Measurements from ENCODE around the gene C1orf21. TPM values are rescaled to one million over a fixed set of nuclear protein-coding genes. Genes with fewer than 3 reads are reported as not detected.

Gene C1orf21
- total RNA-seq, 1 donor from 2014 or later = 16.7 TPM

DNA sequence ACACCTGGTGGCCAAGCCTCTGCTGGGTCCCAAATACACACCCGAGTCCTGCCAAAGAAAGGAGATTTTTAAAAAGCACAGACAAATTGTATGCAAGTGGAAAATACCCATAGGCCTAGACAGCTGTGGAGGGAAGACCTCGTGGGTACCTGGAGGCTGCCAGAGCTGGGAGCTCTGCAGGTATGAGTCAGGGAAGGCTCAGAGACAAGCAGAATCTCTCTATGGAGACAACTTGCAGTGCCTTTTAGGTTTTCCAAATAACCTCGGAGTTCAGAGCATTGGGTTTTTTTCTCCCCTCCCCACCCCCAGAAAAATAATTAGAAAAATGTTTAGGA is 240.1 kb downstream of the C1orf21 start:
- peaks cover 59 to 77% (median 72%) of the 10 kb centered on the region in 3 donors for H3K4me1 ChIP-seq (ENCODE audit: control insufficient read depth in 3 of 3, insufficient read depth in 3 of 3, low read length in 3 of 3)
- peaks cover 0 to 2% (median 0%) of the 10 kb centered on the region in 3 donors for H3K36me3 ChIP-seq (ENCODE audit: control insufficient read depth in 3 of 3, insufficient read depth in 3 of 3, low read length in 3 of 3)
- peak overlapping the region; percentile 74 for H3K27ac ChIP-seq (ENCODE audit: low read depth, low read length)
- no peak overlapping the region for H3K4me3 ChIP-seq (ENCODE audit: low read length in 3 of 3)
- no peaks in the 10 kb centered on the region for H3K27me3 ChIP-seq (ENCODE audit: control insufficient read depth in 3 of 3, insufficient read depth in 3 of 3, low read length in 3 of 3)
- peak overlapping the region in 1 of 3 donors; percentile 66 for H3K9ac ChIP-seq (ENCODE audit: low read depth in 1 of 3, low read length in 3 of 3)
- no peaks in the 10 kb centered on the region for H3K9me3 ChIP-seq (ENCODE audit: control insufficient read depth in 3 of 3, low read length in 3 of 3)

DNA sequence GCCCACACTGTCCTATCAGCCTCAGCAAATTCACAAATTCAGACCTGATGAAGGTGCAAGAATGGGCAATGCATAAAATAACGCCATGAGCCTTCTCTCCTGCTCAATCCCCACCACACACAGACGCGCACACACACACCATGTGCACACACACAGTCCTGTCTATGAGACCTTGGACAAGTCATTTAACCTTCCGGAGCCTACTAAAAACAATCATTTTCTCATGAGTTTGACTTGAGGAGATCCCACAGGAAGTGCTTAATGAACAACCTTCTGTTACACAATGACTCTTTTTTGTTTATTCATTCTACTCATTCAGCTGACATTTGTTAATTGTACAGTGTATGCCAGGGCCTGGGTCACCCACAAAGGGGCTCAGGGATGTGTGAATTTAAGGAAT is 242.4 kb downstream of the C1orf21 start:
- peak overlapping the region; percentile 68 for H3K27ac ChIP-seq (ENCODE audit: low read depth, low read length)

DNA sequence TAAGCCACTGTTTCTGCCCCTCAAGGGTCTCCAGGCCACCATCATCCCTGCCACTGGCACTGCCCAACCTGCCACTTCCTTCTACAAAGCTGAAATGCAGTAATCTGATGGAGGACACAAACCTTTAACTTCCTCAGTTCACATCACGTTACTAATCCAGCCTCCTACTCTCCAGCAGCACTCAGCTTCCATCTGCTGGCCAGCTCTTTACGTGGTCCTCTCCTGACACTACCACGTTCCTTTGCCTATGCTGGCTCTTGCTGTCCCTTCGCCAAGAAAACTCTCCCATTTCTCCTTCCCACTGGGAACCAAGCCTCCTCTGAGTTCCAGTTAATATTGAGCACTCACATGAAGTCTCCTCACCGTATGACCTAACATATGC is 243.8 kb downstream of the C1orf21 start:
- Histone ChIP-seq H3K9ac (ENCODE audit: low read depth in 1 of 3, low read length in 3 of 3) (peak overlapping the region in 1 of 3 donors; percentile 3), H3K9me3 (ENCODE audit: control insufficient read depth in 3 of 3, low read length in 3 of 3) (no peaks in the 10 kb centered on the region), H3K27ac (ENCODE audit: low read depth, low read length) (peak overlapping the region; percentile 68), H3K4me1 (ENCODE audit: control insufficient read depth in 3 of 3, insufficient read depth in 3 of 3, low read length in 3 of 3) (peaks cover 41 to 59% (median 58%) of the 10 kb centered on the region in 3 donors), H3K4me3 (ENCODE audit: low read length in 3 of 3) (no peak overlapping the region), H3K27me3 (ENCODE audit: control insufficient read depth in 3 of 3, insufficient read depth in 3 of 3, low read length in 3 of 3) (no peaks in the 10 kb centered on the region), H3K36me3 (ENCODE audit: control insufficient read depth in 3 of 3, insufficient read depth in 3 of 3, low read length in 3 of 3) (peaks cover 0 to 2% (median 0%) of the 10 kb centered on the region in 3 donors)

More for the DNA sequence above, 242.4 kb downstream of the C1orf21 start:
- no peak overlapping the region for H3K4me3 ChIP-seq (ENCODE audit: low read length in 3 of 3)
- no peaks in the 10 kb centered on the region for H3K27me3 ChIP-seq (ENCODE audit: control insufficient read depth in 3 of 3, insufficient read depth in 3 of 3, low read length in 3 of 3)
- peaks cover 50 to 71% (median 67%) of the 10 kb centered on the region in 3 donors for H3K4me1 ChIP-seq (ENCODE audit: control insufficient read depth in 3 of 3, insufficient read depth in 3 of 3, low read length in 3 of 3)
- peaks cover 0 to 2% (median 0%) of the 10 kb centered on the region in 3 donors for H3K36me3 ChIP-seq (ENCODE audit: control insufficient read depth in 3 of 3, insufficient read depth in 3 of 3, low read length in 3 of 3)
- no peaks in the 10 kb centered on the region for H3K9me3 ChIP-seq (ENCODE audit: control insufficient read depth in 3 of 3, low read length in 3 of 3)
- peak overlapping the region in 1 of 3 donors; percentile 45 for H3K9ac ChIP-seq (ENCODE audit: low read depth in 1 of 3, low read length in 3 of 3)

DNA sequence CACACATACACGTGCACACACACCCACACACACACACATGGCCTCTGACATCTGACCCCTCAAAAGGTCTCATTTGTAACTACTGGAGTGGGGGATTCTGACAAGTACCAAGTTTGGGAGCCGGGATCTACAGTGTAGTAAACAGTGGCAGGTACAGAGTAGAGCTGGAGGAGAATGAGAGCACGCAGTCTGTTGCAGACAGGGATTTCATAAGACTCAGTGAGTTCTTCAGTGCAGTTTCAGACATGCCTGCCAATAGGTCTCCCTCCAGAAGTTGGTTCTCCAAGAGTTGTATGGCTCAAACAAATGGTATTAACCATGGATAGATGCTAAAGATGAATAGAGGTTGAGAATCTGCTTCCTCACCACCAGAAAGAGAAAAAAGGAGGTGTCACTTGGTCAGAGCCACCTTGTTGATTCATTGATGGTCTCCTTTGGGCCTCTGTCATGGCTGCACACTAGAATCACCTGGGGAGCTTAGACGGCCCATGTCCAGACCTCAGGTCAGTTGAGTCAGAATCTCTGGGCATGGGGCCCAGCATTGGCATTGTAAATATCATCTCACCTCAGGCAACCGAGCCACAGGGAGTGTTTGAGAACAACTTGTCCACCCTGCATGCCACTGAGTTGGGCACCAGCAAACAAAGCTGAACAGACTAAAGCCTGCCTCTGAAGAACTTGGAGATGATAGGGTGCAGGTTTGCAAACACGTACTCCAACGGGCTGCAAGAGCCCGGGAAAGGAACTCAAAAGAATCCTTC is 245.8 kb downstream of the C1orf21 start:
- Histone ChIP-seq H3K27ac (ENCODE audit: low read depth, low read length) (no peak overlapping the region), H3K9me3 (ENCODE audit: control insufficient read depth in 3 of 3, low read length in 3 of 3) (no peaks in the 10 kb centered on the region), H3K4me1 (ENCODE audit: control insufficient read depth in 3 of 3, insufficient read depth in 3 of 3, low read length in 3 of 3) (peaks cover 27 to 44% (median 40%) of the 10 kb centered on the region in 3 donors)

DNA sequence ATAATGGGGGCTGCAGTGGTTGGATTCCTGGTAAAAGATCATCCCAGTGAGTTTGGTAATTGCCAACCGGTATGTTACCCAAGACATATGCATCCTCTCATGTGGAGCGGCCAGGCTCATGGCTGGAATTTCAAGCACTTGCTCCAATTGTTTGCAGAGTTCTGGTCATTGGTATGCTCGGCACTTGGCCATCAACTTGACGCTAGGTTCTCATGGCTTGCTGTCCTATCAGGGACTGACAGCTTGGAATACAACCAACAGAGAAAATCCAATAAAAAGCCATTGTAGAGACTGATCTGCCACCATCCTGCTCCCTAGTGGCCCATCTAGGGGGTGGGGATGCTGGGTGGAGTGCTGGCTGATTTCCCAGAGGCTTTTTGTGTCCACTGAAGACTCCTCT is 247.0 kb downstream of the C1orf21 start:
- H3K36me3 ChIP-seq (ENCODE audit: control insufficient read depth in 3 of 3, insufficient read depth in 3 of 3, low read length in 3 of 3) = no peaks in the 10 kb centered on the region
- H3K27me3 ChIP-seq (ENCODE audit: control insufficient read depth in 3 of 3, insufficient read depth in 3 of 3, low read length in 3 of 3) = no peaks in the 10 kb centered on the region
- peaks cover 27 to 40% (median 39%) of the 10 kb centered on the region in 3 donors for H3K4me1 ChIP-seq (ENCODE audit: control insufficient read depth in 3 of 3, insufficient read depth in 3 of 3, low read length in 3 of 3)
- no peak overlapping the region for H3K4me3 ChIP-seq (ENCODE audit: low read length in 3 of 3)
- H3K9ac ChIP-seq (ENCODE audit: low read depth in 1 of 3, low read length in 3 of 3) = no peak overlapping the region
- H3K9me3 ChIP-seq (ENCODE audit: control insufficient read depth in 3 of 3, low read length in 3 of 3) = no peaks in the 10 kb centered on the region
- no peak overlapping the region for H3K27ac ChIP-seq (ENCODE audit: low read depth, low read length)

More for the DNA sequence above, 245.8 kb downstream of the C1orf21 start:
- Histone ChIP-seq H3K4me3 (ENCODE audit: low read length in 3 of 3) (no peak overlapping the region), H3K27me3 (ENCODE audit: control insufficient read depth in 3 of 3, insufficient read depth in 3 of 3, low read length in 3 of 3) (no peaks in the 10 kb centered on the region), H3K36me3 (ENCODE audit: control insufficient read depth in 3 of 3, insufficient read depth in 3 of 3, low read length in 3 of 3) (peaks cover 0 to 2% (median 0%) of the 10 kb centered on the region in 3 donors), H3K9ac (ENCODE audit: low read depth in 1 of 3, low read length in 3 of 3) (no peak overlapping the region)

DNA sequence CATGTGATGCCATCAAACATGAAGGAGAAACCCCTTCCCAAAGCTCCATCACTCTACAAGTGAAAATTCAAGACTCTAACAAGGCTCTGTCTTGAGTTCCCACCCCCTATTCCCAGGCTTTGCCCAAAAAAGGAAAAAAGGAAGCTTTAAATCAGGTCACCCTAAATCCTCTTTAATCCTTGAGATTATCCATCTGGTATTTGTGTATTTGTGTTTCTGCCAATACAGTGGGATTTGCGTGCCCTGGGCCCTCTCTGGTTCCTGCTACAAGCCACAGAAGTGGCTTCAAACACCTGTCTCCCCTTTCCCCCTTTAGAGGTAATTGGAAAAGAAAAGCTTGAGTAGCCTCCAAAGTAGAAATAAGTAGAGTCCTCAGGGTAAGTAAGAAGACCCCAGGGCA is 247.5 kb downstream of the C1orf21 start:
- peaks cover 25 to 37% (median 36%) of the 10 kb centered on the region in 3 donors for H3K4me1 ChIP-seq (ENCODE audit: control insufficient read depth in 3 of 3, insufficient read depth in 3 of 3, low read length in 3 of 3)
- no peak overlapping the region for H3K9ac ChIP-seq (ENCODE audit: low read depth in 1 of 3, low read length in 3 of 3)
- H3K36me3 ChIP-seq (ENCODE audit: control insufficient read depth in 3 of 3, insufficient read depth in 3 of 3, low read length in 3 of 3) = no peaks in the 10 kb centered on the region
- no peaks in the 10 kb centered on the region for H3K9me3 ChIP-seq (ENCODE audit: control insufficient read depth in 3 of 3, low read length in 3 of 3)
- H3K27ac ChIP-seq (ENCODE audit: low read depth, low read length) = no peak overlapping the region
- no peaks in the 10 kb centered on the region for H3K27me3 ChIP-seq (ENCODE audit: control insufficient read depth in 3 of 3, insufficient read depth in 3 of 3, low read length in 3 of 3)
- no peak overlapping the region for H3K4me3 ChIP-seq (ENCODE audit: low read length in 3 of 3)

DNA sequence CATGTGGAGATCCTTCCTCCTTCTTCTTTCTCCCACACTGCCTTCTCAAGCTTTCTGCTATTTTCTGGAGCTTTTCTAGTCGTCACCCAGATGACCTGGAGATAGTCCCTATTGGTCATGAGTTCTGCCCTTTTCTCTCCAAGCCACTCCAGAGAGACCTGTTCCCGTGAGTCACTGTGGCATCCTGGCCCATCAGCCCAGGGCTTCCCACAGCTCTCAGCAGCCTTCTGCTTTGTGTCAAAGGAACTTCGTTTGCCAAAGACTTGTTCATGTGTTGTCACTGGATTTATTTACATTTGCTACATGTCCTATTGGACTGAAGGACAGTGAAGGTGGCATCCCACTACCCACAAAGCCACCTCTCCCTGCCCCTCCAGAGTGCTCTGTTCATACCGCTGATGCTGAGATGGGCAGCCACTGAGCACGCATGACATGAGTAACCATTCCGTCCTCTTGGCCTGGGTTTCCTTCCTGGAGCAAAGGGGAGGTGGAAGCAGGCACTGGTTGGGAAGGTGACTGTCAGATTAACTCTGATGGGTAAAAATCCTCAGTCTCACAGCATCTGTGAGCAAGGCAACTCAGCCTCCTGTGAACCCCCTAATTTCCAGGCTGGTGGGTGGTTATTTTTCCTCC is 248.6 kb downstream of the C1orf21 start:
- H3K9ac ChIP-seq (ENCODE audit: low read depth in 1 of 3, low read length in 3 of 3) = no peak overlapping the region
- H3K4me3 ChIP-seq (ENCODE audit: low read length in 3 of 3) = no peak overlapping the region
- H3K9me3 ChIP-seq (ENCODE audit: control insufficient read depth in 3 of 3, low read length in 3 of 3) = no peaks in the 10 kb centered on the region
- H3K36me3 ChIP-seq (ENCODE audit: control insufficient read depth in 3 of 3, insufficient read depth in 3 of 3, low read length in 3 of 3) = no peaks in the 10 kb centered on the region
- peaks cover 13 to 26% (median 24%) of the 10 kb centered on the region in 3 donors for H3K4me1 ChIP-seq (ENCODE audit: control insufficient read depth in 3 of 3, insufficient read depth in 3 of 3, low read length in 3 of 3)
- H3K27ac ChIP-seq (ENCODE audit: low read depth, low read length) = no peak overlapping the region
- H3K27me3 ChIP-seq (ENCODE audit: control insufficient read depth in 3 of 3, insufficient read depth in 3 of 3, low read length in 3 of 3) = no peaks in the 10 kb centered on the region

DNA sequence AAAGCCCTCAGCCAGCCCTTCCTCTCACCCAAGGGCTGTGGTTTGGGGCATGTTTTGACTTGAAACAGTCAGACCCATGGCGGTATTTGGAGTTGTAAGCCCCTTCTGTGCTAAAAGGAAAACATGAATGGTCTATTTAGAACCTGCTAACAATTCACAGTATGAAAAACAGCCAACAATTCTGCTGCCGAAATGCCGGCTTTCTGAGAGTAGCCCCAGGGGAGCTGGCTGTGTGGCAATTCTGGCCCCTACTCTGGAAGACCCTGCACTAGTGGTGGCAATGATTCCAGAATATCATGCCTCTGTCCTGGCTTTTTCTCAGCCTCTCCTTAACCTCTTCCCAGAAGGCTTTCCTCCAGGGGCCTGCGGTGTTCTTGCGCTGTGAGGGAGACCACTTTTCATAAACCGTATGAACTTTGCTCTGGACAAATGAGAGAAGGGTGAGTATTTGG is 249.2 kb downstream of the C1orf21 start:
- no peak overlapping the region for H3K27ac ChIP-seq (ENCODE audit: low read depth, low read length)
- no peaks in the 10 kb centered on the region for H3K36me3 ChIP-seq (ENCODE audit: control insufficient read depth in 3 of 3, insufficient read depth in 3 of 3, low read length in 3 of 3)
- no peak overlapping the region for H3K9ac ChIP-seq (ENCODE audit: low read depth in 1 of 3, low read length in 3 of 3)
- no peaks in the 10 kb centered on the region for H3K27me3 ChIP-seq (ENCODE audit: control insufficient read depth in 3 of 3, insufficient read depth in 3 of 3, low read length in 3 of 3)
- peaks cover 12 to 21% (median 19%) of the 10 kb centered on the region in 3 donors for H3K4me1 ChIP-seq (ENCODE audit: control insufficient read depth in 3 of 3, insufficient read depth in 3 of 3, low read length in 3 of 3)
- H3K9me3 ChIP-seq (ENCODE audit: control insufficient read depth in 3 of 3, low read length in 3 of 3) = no peaks in the 10 kb centered on the region
- H3K4me3 ChIP-seq (ENCODE audit: low read length in 3 of 3) = no peak overlapping the region

DNA sequence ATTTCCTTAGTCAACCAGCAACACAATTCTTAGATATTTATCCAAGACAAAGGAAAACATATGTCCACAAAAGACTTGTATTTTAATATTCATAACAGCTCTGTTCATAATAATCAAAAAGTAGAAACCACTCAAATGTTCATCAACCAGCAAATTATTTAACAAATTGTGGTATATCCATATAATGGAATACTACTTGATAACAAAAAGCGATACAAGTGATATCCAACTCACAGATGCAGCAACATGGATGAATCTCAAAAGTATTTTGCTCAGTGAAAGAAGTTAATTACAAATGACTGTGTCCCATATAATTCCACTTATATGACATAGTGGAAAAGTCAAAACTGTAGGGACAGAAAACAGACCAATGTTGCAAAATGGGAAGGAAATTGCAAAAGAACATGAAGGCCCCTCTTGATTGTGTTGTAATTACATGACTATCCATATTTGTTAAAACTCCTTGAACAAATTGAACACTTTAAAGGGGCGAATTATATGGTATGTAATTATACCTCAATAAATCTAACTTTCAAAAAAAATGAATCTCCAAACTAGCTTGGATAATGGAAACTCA is 250.9 kb downstream of the C1orf21 start:
- no peaks in the 10 kb centered on the region for H3K36me3 ChIP-seq (ENCODE audit: control insufficient read depth in 3 of 3, insufficient read depth in 3 of 3, low read length in 3 of 3)
- peaks cover 12 to 17% (median 13%) of the 10 kb centered on the region in 3 donors for H3K4me1 ChIP-seq (ENCODE audit: control insufficient read depth in 3 of 3, insufficient read depth in 3 of 3, low read length in 3 of 3)

DNA sequence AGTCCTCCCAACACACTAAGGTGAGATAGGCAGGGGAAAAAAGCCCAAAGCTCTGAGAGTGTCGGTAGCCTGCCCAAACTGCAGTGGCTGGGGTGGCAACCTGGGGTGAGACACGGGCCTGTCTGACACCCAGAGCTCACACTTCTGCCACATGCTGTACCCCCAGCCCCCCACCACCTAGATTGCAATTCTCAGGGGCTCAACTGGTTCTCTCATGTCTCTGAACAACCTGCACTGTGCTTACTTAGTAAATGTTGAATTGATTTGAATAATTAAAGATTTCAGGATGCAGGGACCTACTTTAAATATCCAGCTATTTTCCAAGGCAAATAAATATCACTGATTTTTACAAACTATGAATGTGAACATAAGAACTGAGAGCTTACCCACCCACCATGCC is 252.4 kb downstream of the C1orf21 start:
- H3K9ac ChIP-seq (ENCODE audit: low read depth in 1 of 3, low read length in 3 of 3) = no peak overlapping the region

More for the DNA sequence above, 250.9 kb downstream of the C1orf21 start:
- H3K27ac ChIP-seq (ENCODE audit: low read depth, low read length) = no peak overlapping the region
- H3K9me3 ChIP-seq (ENCODE audit: control insufficient read depth in 3 of 3, low read length in 3 of 3) = no peaks in the 10 kb centered on the region
- no peak overlapping the region for H3K4me3 ChIP-seq (ENCODE audit: low read length in 3 of 3)
- H3K9ac ChIP-seq (ENCODE audit: low read depth in 1 of 3, low read length in 3 of 3) = no peak overlapping the region
- no peaks in the 10 kb centered on the region for H3K27me3 ChIP-seq (ENCODE audit: control insufficient read depth in 3 of 3, insufficient read depth in 3 of 3, low read length in 3 of 3)

More for the DNA sequence above, 252.4 kb downstream of the C1orf21 start:
- H3K4me1 ChIP-seq (ENCODE audit: control insufficient read depth in 3 of 3, insufficient read depth in 3 of 3, low read length in 3 of 3) = peaks cover 0 to 5% (median 0%) of the 10 kb centered on the region in 3 donors
- H3K4me3 ChIP-seq (ENCODE audit: low read length in 3 of 3) = no peak overlapping the region
- H3K9me3 ChIP-seq (ENCODE audit: control insufficient read depth in 3 of 3, low read length in 3 of 3) = no peaks in the 10 kb centered on the region
- no peak overlapping the region for H3K27ac ChIP-seq (ENCODE audit: low read depth, low read length)
- no peaks in the 10 kb centered on the region for H3K36me3 ChIP-seq (ENCODE audit: control insufficient read depth in 3 of 3, insufficient read depth in 3 of 3, low read length in 3 of 3)
- H3K27me3 ChIP-seq (ENCODE audit: control insufficient read depth in 3 of 3, insufficient read depth in 3 of 3, low read length in 3 of 3) = no peaks in the 10 kb centered on the region
